ENCODE data around the gene FGF21.

FGF21 gene

DNA sequence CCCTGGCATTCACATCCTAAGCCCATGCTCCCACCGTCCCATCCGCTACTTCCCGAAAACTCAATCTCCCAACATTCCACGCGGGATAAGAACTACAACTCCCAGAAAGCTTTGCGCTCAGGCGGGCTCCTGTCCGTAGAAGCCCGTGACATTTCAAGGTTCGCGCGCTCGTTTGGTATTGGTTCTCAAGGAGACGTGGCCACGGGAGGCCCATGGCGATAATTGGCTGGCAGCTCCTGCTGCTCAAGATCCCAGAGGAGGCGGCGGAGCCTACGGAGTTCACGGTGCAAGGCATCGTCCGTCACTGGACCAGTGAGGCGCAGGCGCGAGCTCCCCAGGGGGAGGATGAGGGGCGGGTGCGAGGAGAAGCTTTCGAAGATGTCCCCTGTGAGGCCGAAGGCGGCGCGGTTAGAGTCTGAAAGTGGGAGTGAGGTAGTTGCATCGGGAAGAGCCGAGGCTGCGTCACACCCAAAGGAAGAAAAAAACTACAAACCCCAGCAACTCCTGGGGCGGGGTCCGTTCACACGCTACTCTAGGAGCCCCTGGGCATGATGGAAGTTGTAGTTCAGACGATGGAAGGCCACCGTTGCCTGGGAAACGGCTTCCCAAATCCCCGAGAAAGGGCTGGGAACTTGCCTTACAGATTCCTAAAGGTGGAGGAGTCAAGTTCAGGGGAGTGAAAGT, 34.6 kb upstream of the FGF21 start:
- peak; percentile 80 to 95 for DNase-seq (ENCODE audit: low spot score in 2 of 2)
- Mint-ChIP-seq H3K9me3 (peaks cover 10% of the 10 kb centered on the region), H3K4me1 (peaks cover 24% of the 10 kb centered on the region), H3K36me3 (peaks cover 6% of the 10 kb centered on the region), H3K4me3 (peak overlapping the region; percentile 86), H3K27ac (peak overlapping the region; percentile 96)
- ATAC-seq = peak; percentile 95

DNA sequence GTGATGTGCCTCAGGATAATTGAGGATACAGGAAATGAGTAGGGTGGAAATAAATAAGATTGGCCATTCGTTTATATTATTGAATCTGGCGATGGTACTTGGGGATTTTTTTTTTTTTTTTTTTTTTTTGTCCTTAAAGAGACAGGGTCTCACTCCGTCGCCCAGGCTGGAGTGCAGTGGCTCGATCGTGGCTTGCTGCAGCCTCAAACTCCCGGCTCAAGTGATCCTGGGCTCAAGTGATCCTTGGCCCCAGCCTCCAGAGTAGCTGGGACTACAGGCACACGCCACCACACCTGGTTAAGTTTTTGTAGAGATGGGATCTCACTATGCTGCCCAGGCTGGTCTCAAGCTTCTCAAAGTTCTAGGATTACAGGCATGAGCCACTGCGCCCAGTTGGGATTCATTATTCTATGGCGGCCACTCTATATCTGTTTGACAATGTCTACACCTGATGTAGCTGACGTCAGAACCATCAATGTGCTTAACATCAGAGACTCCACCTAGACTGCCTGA, 33.1 kb upstream of the FGF21 start:
- peaks cover 15% of the 10 kb centered on the region for H3K9me3 Mint-ChIP-seq
- DNase-seq (ENCODE audit: low spot score in 2 of 2) (no peak), ATAC-seq (no peak)
- no peak overlapping the region for H3K27ac Mint-ChIP-seq
- no peak overlapping the region for H3K4me3 Mint-ChIP-seq
- H3K4me1 Mint-ChIP-seq = peaks cover 33% of the 10 kb centered on the region
- H3K36me3 Mint-ChIP-seq = peaks cover 6% of the 10 kb centered on the region

DNA sequence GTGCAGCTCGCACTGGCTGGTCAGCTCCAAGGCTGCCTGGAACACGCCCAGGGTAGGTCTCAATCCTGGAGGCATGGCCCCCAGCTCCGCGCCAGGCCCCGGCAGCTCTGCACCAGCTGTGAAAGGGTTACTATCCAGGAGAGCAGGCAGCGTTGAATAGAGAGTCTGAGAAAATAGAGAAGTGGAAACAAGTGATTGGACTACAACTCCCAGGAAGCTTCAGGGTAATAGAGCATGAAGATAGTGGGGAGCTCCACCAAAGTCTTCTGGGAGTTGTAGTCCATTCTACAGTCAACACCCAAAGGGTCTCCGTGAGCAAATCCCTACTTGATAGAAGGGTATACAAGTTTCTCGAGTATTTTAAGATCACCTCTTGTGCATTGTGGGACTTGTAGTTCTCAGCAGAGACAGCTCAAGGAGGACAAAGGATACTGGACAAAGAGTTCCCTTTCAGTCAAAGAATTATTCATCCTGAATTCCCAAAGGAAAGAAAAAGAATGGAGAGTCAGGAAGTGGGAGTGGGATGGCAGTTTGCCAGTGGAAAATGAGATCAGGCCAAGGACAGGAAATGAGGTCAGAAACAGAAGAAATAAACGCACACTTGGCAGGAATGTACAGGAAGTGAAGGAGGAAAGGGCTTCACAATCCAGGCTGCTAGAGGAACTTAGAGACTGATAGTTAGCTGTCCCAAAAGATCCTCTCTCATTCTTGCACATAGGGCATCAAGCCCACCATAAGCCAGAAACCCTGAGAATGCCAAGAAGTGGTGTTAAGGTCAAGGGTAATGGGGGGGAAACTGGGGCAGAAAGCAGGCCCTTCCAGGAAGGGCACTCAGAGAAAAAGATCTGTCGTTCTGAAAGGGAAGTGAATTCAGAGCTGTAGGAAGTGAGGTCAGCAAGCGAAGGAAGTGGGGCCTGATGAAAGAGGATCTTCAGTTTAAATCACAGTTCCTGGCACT, 30.2 kb upstream of the FGF21 start:
- ATAC-seq (peak; percentile 52), DNase-seq (ENCODE audit: low spot score in 2 of 2) (no peak)
- Mint-ChIP-seq H3K4me1 (peaks cover 33% of the 10 kb centered on the region), H3K36me3 (peaks cover 6% of the 10 kb centered on the region), H3K27ac (peak overlapping the region; percentile 89), H3K9me3 (peaks cover 15% of the 10 kb centered on the region), H3K4me3 (no peak overlapping the region)

DNA sequence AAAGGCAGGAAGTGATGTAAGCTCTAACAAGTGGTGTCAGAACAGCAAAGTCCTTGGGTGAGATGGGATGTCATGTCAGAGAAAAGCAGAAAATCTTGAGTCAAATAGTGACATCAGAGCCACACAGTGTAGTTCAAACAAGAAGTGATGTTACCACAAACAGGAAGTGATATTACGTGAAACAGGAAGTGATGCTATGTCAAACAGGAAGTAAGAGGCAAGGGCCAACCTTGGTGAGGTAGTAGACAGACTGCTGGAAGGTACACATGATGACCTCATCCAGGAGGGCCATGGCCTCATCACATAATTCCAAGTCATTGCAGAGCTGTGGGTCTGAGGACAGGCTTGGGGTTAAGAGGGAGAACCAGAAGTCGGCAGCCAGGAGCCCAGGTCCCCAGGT, 28.8 kb upstream of the FGF21 start:
- ATAC-seq = peak; percentile 61
- Mint-ChIP-seq H3K4me1 (peaks cover 22% of the 10 kb centered on the region), H3K27ac (no peak overlapping the region), H3K9me3 (peaks cover 15% of the 10 kb centered on the region), H3K36me3 (no peaks in the 10 kb centered on the region), H3K4me3 (no peak overlapping the region)
- no peak for DNase-seq (ENCODE audit: low spot score in 2 of 2)

DNA sequence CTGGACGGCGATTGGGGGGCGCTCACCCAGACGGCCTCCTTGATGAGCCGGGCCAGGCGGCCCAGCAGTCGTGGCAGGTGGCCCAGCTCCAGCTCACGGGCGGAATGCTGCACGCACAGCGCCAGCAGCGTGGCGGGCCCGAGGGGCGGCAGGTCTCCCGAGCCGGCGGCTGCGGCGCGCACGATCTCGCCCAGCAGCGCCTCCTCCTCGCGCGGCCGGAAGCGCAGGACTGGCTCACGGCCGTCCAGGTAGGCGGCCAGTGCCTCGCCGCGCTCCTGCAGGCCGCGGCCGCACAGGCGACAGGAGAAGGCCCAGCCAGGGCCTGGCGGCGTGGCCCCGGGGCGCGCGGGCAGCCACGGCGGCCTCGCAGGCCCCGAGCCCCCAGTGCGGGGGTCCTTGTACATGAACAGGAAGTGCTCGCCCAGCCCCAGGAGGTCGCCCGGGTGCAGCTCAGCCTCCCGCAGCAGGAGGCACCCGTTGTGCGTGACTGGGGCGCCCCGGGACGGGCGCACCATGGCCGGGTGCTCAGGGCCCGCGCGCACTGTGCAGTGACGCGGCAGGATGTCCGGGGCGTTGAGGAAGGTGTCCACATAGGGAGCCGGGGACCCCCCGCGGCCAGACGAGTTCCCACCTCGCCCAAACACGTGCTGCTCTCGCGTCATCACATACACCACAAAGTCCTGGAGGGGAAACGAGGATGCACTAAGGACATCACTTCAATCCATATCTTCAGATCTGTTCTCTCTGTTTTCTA, 26.2 kb upstream of the FGF21 start:
- DNase-seq (ENCODE audit: low spot score in 2 of 2) (no peak), ATAC-seq (no peak)
- Mint-ChIP-seq H3K9me3 (peaks cover 15% of the 10 kb centered on the region), H3K4me1 (peaks cover 22% of the 10 kb centered on the region), H3K27ac (no peak overlapping the region), H3K36me3 (no peaks in the 10 kb centered on the region), H3K4me3 (no peak overlapping the region)

DNA sequence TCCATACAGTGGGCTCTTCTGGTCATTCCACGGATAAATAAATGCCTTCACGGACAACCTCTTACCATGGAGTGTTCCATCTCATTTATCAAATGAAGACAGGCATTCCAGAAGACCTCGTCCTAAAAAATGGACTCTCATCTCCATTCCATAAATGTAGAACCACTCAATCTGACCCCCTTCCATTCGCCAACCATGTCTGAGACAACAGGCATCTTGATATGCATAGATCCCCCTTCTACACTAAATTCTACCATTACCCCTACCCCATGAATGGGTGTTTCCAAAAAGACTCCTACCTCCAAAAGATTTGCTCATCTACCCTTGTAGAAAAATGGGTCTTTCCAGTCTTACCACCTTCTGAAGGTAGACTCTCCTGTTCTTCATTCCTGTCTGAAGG, 23.9 kb upstream of the FGF21 start:
- Mint-ChIP-seq H3K4me3 (no peak overlapping the region), H3K4me1 (peaks cover 5% of the 10 kb centered on the region)
- no peak for ATAC-seq

DNA sequence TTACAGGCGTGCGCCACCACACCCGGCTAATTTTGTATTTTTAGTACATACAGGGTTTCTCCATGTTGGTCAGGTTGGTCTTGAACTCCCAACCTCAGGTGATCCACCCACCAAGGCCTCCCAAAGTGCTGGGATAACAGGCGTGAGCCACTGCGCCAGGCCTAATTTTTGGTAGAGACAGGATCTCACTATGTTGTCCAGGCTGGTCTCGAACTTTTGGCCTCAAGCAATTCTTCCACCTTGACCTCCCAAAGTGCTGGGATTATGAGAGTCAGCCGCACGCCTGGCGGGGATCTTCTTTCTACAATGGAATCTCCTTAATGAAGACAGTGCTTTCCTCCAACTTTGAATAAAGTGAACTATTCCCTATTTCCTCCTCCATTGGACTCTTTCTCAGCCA, 20.7 kb upstream of the FGF21 start:
- Mint-ChIP-seq H3K9me3 (no peaks in the 10 kb centered on the region), H3K27ac (no peak overlapping the region), H3K4me1 (peaks cover 6% of the 10 kb centered on the region), H3K4me3 (no peak overlapping the region), H3K36me3 (no peaks in the 10 kb centered on the region)
- no peak for ATAC-seq
- DNase-seq (ENCODE audit: low spot score in 2 of 2) = no peak

More for the DNA sequence above, 23.9 kb upstream of the FGF21 start:
- H3K36me3 Mint-ChIP-seq = no peaks in the 10 kb centered on the region
- H3K9me3 Mint-ChIP-seq = peaks cover 2% of the 10 kb centered on the region
- H3K27ac Mint-ChIP-seq = no peak overlapping the region
- no peak for DNase-seq (ENCODE audit: low spot score in 2 of 2)

DNA sequence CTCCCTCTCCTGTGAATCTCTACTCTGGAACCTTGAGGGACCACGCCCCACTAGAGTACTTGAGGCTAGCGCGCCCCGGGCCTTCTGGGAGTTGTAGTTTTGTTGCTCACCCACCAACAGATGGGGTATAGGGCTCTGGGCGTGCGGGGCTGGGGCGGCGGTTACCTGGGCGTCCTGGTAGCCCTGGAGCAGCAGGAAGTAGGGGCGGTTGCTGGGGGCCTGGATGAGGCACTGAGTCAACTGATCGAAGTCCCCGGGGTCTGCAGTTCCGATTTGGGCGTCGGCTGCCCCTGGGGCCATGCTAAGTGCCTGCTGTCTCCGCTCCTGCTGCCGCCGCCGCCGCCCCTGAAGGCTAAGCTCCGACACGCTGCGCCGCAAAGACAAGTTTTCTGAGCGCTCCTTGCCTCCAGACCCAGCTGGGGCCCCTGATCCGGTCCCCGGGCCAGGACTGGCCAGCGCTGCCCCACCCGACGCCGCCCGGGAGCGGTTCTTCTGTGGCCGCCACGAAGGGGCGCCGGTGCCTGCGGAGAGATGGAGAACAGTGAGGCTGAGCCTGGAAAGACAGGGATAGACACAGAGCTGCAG, 20.2 kb upstream of the FGF21 start:
- DNase-seq (ENCODE audit: low spot score in 2 of 2) (no peak), ATAC-seq (no peak)
- Mint-ChIP-seq H3K36me3 (no peaks in the 10 kb centered on the region), H3K9me3 (no peaks in the 10 kb centered on the region), H3K27ac (no peak overlapping the region), H3K4me1 (peaks cover 11% of the 10 kb centered on the region), H3K4me3 (no peak overlapping the region)

DNA sequence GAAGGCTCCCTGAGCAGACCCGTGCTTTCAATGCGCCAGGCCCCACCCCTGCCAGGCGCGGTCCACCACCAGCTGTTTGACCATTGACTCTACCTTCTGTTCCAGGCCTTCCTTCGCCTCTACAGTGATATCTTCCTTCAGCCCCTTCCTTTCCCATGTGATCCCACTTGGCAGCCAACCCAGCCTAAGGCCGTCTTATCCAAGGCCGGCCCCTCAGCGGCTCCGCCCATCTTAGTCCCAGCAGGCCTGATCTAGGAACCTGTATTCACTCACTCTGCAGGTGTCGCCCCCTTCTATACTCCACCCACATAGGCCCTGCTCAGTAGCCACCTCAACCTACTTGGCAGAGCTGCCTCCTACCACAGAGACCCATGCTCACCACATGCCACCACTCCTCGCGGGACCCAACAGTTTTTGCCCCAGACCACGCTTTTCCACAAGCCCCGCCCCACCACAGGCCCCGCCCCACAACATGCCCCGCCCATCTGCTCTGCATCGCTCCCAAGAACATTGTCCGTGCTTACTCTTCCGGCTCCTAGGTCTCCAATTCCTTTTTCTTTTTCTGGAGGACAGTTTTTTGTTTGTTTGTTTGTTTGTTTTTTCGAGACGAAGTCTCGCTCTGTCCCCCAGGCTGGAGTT, 17.8 kb upstream of the FGF21 start:
- Mint-ChIP-seq H3K27ac (no peak overlapping the region), H3K4me3 (no peak overlapping the region), H3K9me3 (no peaks in the 10 kb centered on the region), H3K4me1 (peaks cover 11% of the 10 kb centered on the region), H3K36me3 (no peaks in the 10 kb centered on the region)
- ATAC-seq (no peak), DNase-seq (ENCODE audit: low spot score in 2 of 2) (no peak)

DNA sequence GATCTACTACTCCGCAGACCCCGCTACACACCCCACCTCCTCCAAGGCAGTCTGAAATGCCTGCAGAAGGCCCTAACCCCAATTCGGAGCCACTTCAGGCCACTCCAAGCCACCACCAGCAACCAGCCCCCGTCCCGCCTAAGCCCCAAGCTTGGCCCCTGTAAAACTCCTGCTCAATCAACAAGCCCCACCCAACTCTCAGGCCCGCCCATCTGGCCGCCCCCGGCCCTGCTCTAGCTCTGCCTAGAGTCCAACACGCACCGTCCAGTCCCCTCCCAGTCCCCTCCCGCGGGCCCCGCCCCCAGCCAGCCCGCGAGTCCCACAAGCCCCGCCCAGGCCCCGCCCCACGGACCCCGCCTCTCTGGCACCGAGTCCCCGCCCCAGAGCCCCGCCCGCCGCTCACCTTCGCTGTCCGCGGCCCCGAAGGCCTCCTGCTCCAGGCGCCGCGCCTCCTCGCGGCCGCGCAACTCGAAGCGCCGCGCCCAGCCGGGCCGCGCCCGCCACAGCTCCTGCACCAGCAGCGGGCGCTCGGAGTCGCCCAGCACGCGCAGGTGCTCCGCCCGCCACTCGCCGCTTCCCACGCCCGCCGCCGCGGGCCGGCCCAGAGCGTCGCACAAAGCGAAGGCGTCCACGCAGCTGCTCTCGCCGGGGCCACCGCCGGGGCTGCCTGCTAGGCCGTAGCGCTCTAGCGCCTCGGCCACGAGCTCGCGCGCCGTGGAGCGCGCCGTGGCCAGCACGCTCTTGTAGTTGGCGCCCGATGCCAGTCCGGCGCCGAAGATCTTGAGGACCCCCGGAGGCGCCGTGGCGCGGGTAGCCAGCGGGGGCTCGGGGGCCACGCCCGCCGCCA, 16.5 kb upstream of the FGF21 start:
- no peak overlapping the region for H3K27ac Mint-ChIP-seq
- peak overlapping the region; percentile 64 for H3K4me3 Mint-ChIP-seq
- peaks cover 11% of the 10 kb centered on the region for H3K4me1 Mint-ChIP-seq
- peak; percentile 85 to 93 for DNase-seq (ENCODE audit: low spot score in 2 of 2)
- ATAC-seq = peak; percentile 94
- no peaks in the 10 kb centered on the region for H3K9me3 Mint-ChIP-seq
- H3K36me3 Mint-ChIP-seq = no peaks in the 10 kb centered on the region

DNA sequence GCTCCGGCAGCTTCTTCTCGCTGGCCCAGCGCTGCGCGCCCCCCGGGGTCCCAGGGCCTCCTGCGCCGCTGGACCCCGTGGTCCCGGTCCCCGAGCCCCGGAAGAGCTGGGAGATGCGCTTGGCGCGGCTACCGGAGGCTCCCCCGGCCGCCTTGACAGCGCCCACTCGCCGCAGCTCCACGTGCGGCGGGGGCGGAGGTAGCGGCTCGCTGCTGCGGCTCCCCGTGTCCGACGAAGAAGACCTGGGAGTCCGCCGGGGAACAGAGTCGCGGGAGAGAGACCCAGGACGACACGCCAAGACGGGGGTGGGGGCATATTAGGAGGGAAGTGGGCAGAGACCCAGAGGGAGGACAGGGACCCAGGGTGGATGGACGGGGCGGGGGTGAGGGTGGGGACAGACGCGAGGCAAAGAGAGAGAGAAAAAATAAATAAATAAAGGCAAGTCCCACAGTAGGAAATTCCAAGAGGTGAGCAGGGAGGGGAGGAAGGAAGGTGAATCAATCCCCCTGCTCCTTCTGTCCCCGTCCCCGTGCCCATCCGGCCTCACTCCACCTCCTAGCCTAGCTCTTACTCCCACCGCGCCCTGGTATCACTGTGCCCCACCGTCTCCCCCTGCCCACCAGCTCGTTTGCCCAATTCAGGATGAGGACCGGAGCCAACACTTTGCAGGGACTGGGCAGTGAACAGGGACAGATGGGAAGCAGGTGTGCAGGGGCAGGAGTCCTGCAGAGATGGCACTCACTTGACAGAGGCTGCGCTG, 15.7 kb upstream of the FGF21 start:
- peaks cover 11% of the 10 kb centered on the region for H3K4me1 Mint-ChIP-seq
- peak overlapping the region; percentile 64 for H3K4me3 Mint-ChIP-seq
- no peak for DNase-seq (ENCODE audit: low spot score in 2 of 2)
- no peak overlapping the region for H3K27ac Mint-ChIP-seq
- no peaks in the 10 kb centered on the region for H3K36me3 Mint-ChIP-seq
- peak; percentile 0 for ATAC-seq
- H3K9me3 Mint-ChIP-seq = no peaks in the 10 kb centered on the region

DNA sequence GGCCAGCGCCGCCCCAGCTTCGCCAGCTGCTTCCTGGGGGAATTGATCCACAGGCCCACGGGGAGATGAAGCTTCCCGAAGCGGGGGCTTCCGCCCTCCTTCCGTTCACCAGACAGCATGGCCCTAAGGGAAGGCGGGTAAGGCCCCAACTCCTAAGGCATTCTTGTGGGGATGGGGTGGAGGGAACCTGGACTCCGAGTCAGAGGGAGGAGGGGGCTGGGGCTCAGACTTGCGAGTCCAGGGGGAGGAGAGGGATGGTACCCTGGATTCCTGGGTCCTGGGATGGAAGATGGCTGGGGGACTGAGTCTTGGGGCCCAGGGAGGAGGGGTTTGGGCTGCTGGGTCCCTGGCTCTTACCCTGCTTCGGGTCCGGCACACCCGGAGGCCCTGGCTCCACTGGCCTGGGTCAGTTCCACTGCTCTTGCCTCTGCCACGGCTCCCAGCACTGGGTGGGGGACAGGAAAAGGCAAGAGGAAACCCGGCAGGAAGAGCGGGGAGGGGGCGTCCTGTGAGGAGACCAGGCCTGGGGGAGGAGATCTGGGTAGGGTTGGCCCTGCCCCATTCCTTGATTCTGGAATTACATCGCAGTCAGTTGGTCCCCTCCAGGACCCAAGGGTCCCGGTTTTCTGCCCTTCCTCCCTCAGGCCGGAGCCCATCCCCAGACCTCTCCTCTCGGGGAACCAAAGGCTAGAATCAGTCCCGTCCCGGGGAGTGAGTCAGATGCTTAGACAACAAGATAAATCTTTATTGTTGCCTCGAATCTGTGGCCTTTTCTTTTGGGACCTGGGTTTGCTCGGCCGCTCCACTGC, 15.0 kb upstream of the FGF21 start, which contains the start of gene RASIP1:
RASIP1 (minus strand) TSS at position 447 of the 809 bp plus-strand sequence; CDS start at position 119, 328 bp downstream.
- Mint-ChIP-seq H3K4me1 (peaks cover 13% of the 10 kb centered on the region), H3K4me3 (peak within 1 kb of the TSS; percentile 64), H3K9me3 (no peaks in the 10 kb centered on the region), H3K27ac (no peak within 1 kb of the TSS), H3K36me3 (no peaks in the 10 kb centered on the region)
- ATAC-seq (no peak), DNase-seq (ENCODE audit: low spot score in 2 of 2) (no peak)

Measured in stimulated activated effector memory CD8-positive, alpha-beta T cell treated with anti-CD3 and anti-CD28 coated beads, Interleukin-12 subunit alpha, Interleukin-12 subunit beta, amount 100 ng/mL, for 72 hours (primary cell).